Panc1 (cell line): ENCODE results near the gene TNFAIP8L3.

Experiments used
- SIN3A ChIP-seq: IDR thresholded peaks from 2 replicates; pipeline ENCODE4 v1.6.1; 2012; ENCODE audit warnings: low read depth, mild to moderate bottlenecking, low read length, moderate library complexity, borderline replicate concordance; ENCODE audit not compliant: insufficient read depth
- TF ChIP-seq, protein P1 (sequence below): fragments of 450-650 bp; IDR thresholded peaks from 2 replicates; pipeline ENCODE4 v1.5.1; 2017; ENCODE audit warnings: mild to moderate bottlenecking

DNA sequence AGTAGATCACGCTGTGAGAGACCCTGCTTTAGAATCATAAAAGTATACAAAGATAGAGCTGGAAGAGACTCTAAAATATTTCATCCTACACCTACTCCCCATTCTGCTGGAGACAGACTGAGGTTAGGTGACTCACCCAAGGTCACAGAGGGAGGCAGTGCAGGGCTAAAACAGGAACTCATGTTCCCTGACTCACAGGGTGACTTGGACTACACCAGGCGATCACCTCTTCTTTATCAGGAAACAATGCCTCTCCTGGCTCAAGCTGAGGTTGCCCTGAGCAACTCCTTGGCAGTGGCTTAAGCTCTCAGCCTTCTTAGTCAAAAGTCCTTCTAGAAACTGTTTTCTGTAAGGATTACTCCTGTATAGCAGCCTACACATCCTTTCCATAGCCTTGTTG is 26.4 kb upstream of the TNFAIP8L3 start:
- TF ChIP-seq, protein P1, sequence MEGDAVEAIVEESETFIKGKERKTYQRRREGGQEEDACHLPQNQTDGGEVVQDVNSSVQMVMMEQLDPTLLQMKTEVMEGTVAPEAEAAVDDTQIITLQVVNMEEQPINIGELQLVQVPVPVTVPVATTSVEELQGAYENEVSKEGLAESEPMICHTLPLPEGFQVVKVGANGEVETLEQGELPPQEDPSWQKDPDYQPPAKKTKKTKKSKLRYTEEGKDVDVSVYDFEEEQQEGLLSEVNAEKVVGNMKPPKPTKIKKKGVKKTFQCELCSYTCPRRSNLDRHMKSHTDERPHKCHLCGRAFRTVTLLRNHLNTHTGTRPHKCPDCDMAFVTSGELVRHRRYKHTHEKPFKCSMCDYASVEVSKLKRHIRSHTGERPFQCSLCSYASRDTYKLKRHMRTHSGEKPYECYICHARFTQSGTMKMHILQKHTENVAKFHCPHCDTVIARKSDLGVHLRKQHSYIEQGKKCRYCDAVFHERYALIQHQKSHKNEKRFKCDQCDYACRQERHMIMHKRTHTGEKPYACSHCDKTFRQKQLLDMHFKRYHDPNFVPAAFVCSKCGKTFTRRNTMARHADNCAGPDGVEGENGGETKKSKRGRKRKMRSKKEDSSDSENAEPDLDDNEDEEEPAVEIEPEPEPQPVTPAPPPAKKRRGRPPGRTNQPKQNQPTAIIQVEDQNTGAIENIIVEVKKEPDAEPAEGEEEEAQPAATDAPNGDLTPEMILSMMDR, result no peak
- TF ChIP-seq SIN3A, result no peak
